Measurements from ENCODE around the gene KCNJ15.

KCNJ15 gene

GRCh38 chr21:38268864-38269575, 12.2 kb downstream of the KCNJ15 start:
- no peak for DNase-seq (ENCODE audit: low spot score)

GRCh38 chr21:38269576-38269936, 12.8 kb downstream of the KCNJ15 start:
- no peak for DNase-seq (ENCODE audit: low spot score)

GRCh38 chr21:38272215-38272614, 15.4 kb downstream of the KCNJ15 start:
- no peak for DNase-seq (ENCODE audit: low spot score)

- DNase-seq (ENCODE audit: low spot score): peak; percentile 21
Measured at GRCh38 chr21:38273745-38274542, 17.2 kb downstream of the KCNJ15 start.

- DNase-seq (ENCODE audit: low spot score): peak; percentile 59
Measured at GRCh38 chr21:38277501-38278131, 20.8 kb downstream of the KCNJ15 start.

GRCh38 chr21:38280454-38280853, 23.7 kb downstream of the KCNJ15 start:
- DNase-seq (ENCODE audit: low spot score): no peak

- no peak for DNase-seq (ENCODE audit: low spot score)
Measured at GRCh38 chr21:38280867-38281266, 24.1 kb downstream of the KCNJ15 start.

GRCh38 chr21:38282921-38283320, 26.1 kb downstream of the KCNJ15 start:
- no peak for DNase-seq (ENCODE audit: low spot score)

GRCh38 chr21:38284216-38284615, 27.4 kb downstream of the KCNJ15 start:
- no peak for DNase-seq (ENCODE audit: low spot score)

- no peak for DNase-seq (ENCODE audit: low spot score)
Measured at GRCh38 chr21:38286739-38287471, 30.1 kb downstream of the KCNJ15 start.

- DNase-seq (ENCODE audit: low spot score): no peak
Measured at GRCh38 chr21:38287476-38287875, 30.7 kb downstream of the KCNJ15 start.

- DNase-seq (ENCODE audit: low spot score): peak; percentile 93
Measured at GRCh38 chr21:38289705-38290485, 33.1 kb downstream of the KCNJ15 start.

GRCh38 chr21:38290809-38291208, 34.0 kb downstream of the KCNJ15 start:
- no peak for DNase-seq (ENCODE audit: low spot score)

- no peak for DNase-seq (ENCODE audit: low spot score)
Measured at GRCh38 chr21:38291874-38292273, 35.1 kb downstream of the KCNJ15 start.

- peak; percentile 20 for DNase-seq (ENCODE audit: low spot score)
Measured at GRCh38 chr21:38293113-38293512, 36.3 kb downstream of the KCNJ15 start.

GRCh38 chr21:38293765-38294164, 37.0 kb downstream of the KCNJ15 start:
- DNase-seq (ENCODE audit: low spot score): peak; percentile 24

- DNase-seq (ENCODE audit: low spot score): no peak
Measured at GRCh38 chr21:38294609-38295008, 37.8 kb downstream of the KCNJ15 start.

GRCh38 chr21:38295997-38296764, 39.4 kb downstream of the KCNJ15 start:
- DNase-seq (ENCODE audit: low spot score): no peak

GRCh38 chr21:38297194-38297631, 40.4 kb downstream of the KCNJ15 start:
- DNase-seq (ENCODE audit: low spot score): peak; percentile 35

- DNase-seq (ENCODE audit: low spot score): no peak
Measured at GRCh38 chr21:38297871-38298270, 41.1 kb downstream of the KCNJ15 start.

GRCh38 chr21:38298832-38299231, 42.0 kb downstream of the KCNJ15 start:
- DNase-seq (ENCODE audit: low spot score): no peak

Data from SW480 (cell line).